Mesendoderm (in vitro differentiated cells): ENCODE results near the gene TLR3.

Experiments
- DNase-seq: peaks from one replicate; pipeline ENCODE4 v3.0.0; 2013
- H2AK5ac ChIP-seq: 2 replicates; pipeline ENCODE4 v1.6.1; 2013; ENCODE audit warnings: low read length, inconsistent platforms
- H2BK120ac ChIP-seq: 2 replicates; pipeline ENCODE4 v1.6.1; 2013; ENCODE audit warnings: low read depth, mild to moderate bottlenecking, low read length, moderate library complexity, mixed read lengths
- H2BK15ac ChIP-seq: replicated peaks from 2 replicates; pipeline ENCODE4 v1.6.1; 2013; ENCODE audit warnings: low read depth, mild to moderate bottlenecking, moderate library complexity
- H2BK5ac ChIP-seq: 2 replicates; pipeline ENCODE4 v1.6.1; 2013; ENCODE audit warnings: low read length, inconsistent platforms
- H3K18ac ChIP-seq: 2 replicates; pipeline ENCODE4 v1.6.1; 2013; ENCODE audit warnings: mild to moderate bottlenecking, low read length, mixed read lengths
- H3K23ac ChIP-seq: one replicate; pipeline ENCODE4 v1.6.1; 2013; ENCODE audit warnings: low read length
- H3K27ac ChIP-seq: 2 replicates; pipeline ENCODE4 v1.5.1; 2013; ENCODE audit warnings: low read depth, mild to moderate bottlenecking, inconsistent platforms, low read length, moderate library complexity
- H3K27me3 ChIP-seq: 2 replicates; pipeline ENCODE4 v1.6.1; 2013; ENCODE audit warnings: low read length, control low read depth, mild to moderate bottlenecking, inconsistent platforms; ENCODE audit not compliant: insufficient read depth, poor library complexity
- H3K36me3 ChIP-seq: 2 replicates; pipeline ENCODE4 v1.6.1; 2013; ENCODE audit warnings: low read length, inconsistent platforms; ENCODE audit not compliant: control insufficient read depth, insufficient read depth
- H3K4ac ChIP-seq: one replicate; pipeline ENCODE4 v1.6.1; 2013; ENCODE audit warnings: low read depth, mild to moderate bottlenecking, low read length, moderate library complexity
- H3K4me1 ChIP-seq: 2 replicates; pipeline ENCODE4 v1.6.1; 2013; ENCODE audit warnings: low read depth, low read length, inconsistent platforms; ENCODE audit not compliant: control insufficient read depth
- H3K4me2 ChIP-seq: 2 replicates; pipeline ENCODE4 v1.6.1; 2013; ENCODE audit warnings: low read length
- H3K4me3 ChIP-seq: 2 replicates; pipeline ENCODE4 v1.5.1; 2013; ENCODE audit warnings: mild to moderate bottlenecking, low read length
- H3K56ac ChIP-seq: one replicate; pipeline ENCODE4 v1.6.1; 2013; ENCODE audit warnings: low read length
- H3K79me1 ChIP-seq: 2 replicates; pipeline ENCODE4 v1.6.1; 2013; ENCODE audit warnings: low read length, inconsistent platforms
- H3K79me2 ChIP-seq: 2 replicates; pipeline ENCODE4 v1.6.1; 2013; ENCODE audit warnings: mild to moderate bottlenecking, low read length; ENCODE audit not compliant: control insufficient read depth, insufficient read depth
- H3K9ac ChIP-seq: 2 replicates; pipeline ENCODE4 v1.6.1; 2013; ENCODE audit warnings: low read length, inconsistent platforms
- H4K5ac ChIP-seq: one replicate; pipeline ENCODE4 v1.6.1; 2013; ENCODE audit warnings: low read length
- H4K8ac ChIP-seq: one replicate; pipeline ENCODE4 v1.6.1; 2013; ENCODE audit warnings: low read depth, mild to moderate bottlenecking, control low read depth, low read length, moderate library complexity
- WGBS: extraction: QIAGEN DNeasy Blood & Tissue Kit; methylation state at CpG from one replicate; pipeline ENCODE4 v1.1.7; 2013; ENCODE audit warnings: low lambda C conversion rate, missing lambda C conversion rate; ENCODE audit not compliant: insufficient coverage; ENCODE audit errors: extremely low coverage; 5-methylcytosine and 5-hydroxymethylcytosine counted together

Gene TLR3

GRCh38 chr4:186104114-186104889, 35.3 kb downstream of the TLR3 start, which contains the start of gene FAM149A:
Gene FAM149A (plus strand): TSS chr4:186104704.
- Histone ChIP-seq H3K4me3 (peak within 1 kb of the TSS; percentile 23), H2BK5ac (no peak within 1 kb of the TSS), H4K5ac (no peak within 1 kb of the TSS), H3K27me3 (no peaks in the 10 kb centered on the region), H2AK5ac (no peak within 1 kb of the TSS), H3K36me3 (no peaks in the 10 kb centered on the region), H3K27ac (no peak within 1 kb of the TSS), H3K9ac (peak within 1 kb of the TSS; percentile 30), H3K56ac (peak within 1 kb of the TSS; percentile 80), H3K4me1 (no peaks in the 10 kb centered on the region), H3K4ac (peak within 1 kb of the TSS; percentile 6), H2BK120ac (no peak within 1 kb of the TSS), H4K8ac (no peak within 1 kb of the TSS), H3K79me2 (no peaks in the 10 kb centered on the region), H3K4me2 (peak within 1 kb of the TSS; percentile 62), H3K18ac (peak within 1 kb of the TSS; percentile 43), H3K79me1 (no peaks in the 10 kb centered on the region), H2BK15ac (no peak within 1 kb of the TSS), H3K23ac (no peak within 1 kb of the TSS)
- WGBS = no CpG with 5 or more reads among the region's 57 CpGs
- peak; percentile 34 for DNase-seq

- no peak overlapping the region for H3K23ac ChIP-seq
- no peaks in the 10 kb centered on the region for H3K79me1 ChIP-seq
- H3K27ac ChIP-seq = no peak overlapping the region
- peak; percentile 40 for DNase-seq
- no peaks in the 10 kb centered on the region for H3K36me3 ChIP-seq
- no peak overlapping the region for H2AK5ac ChIP-seq
- no peak overlapping the region for H4K8ac ChIP-seq
- H3K27me3 ChIP-seq = no peaks in the 10 kb centered on the region
- H3K56ac ChIP-seq = peak overlapping the region; percentile 80
- peak overlapping the region; percentile 62 for H3K4me2 ChIP-seq
- H2BK120ac ChIP-seq = no peak overlapping the region
- H2BK5ac ChIP-seq = no peak overlapping the region
- peak overlapping the region; percentile 43 for H3K18ac ChIP-seq
- H3K9ac ChIP-seq = peak overlapping the region; percentile 23
- H3K79me2 ChIP-seq = no peaks in the 10 kb centered on the region
- WGBS = no CpG with 5 or more reads among the region's 83 CpGs
- no peak overlapping the region for H4K5ac ChIP-seq
- no peaks in the 10 kb centered on the region for H3K4me1 ChIP-seq
- peak overlapping the region; percentile 23 for H3K4me3 ChIP-seq
- H3K4ac ChIP-seq = peak overlapping the region; percentile 6
- H2BK15ac ChIP-seq = no peak overlapping the region
Measured at GRCh38 chr4:186104890-186105646, 36.1 kb downstream of the TLR3 start.

DNA sequence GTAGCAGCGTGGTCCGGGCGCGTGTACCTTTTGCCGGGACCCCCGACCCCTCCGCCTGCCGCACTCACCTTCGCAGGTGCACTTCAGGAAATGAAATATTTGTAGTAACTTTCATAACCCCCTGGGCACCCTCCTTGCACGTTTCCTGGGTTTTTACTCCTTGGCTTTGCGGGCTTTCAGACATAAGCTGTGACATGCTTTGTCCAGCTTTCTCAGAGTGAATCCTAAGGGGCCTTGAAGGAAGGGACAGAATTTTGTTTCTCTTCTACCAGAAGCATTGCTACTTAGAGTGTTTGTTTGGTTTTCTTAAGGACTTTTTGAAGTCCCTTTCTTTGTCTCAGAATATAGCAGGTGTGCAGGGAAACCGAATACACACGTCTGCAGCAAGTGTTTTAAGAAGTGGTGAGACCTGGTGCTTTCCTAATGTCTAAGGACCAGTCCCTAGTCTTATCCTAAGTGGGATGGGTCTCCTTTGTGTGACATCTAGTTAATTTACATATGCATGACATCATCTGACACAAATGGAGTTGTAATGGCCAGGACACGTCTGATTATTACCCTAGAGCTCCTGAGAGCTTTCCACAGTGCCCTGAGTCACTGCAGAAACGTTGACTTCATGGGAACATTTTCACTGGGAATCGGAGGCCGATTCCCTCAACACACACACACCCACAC, 36.8 kb downstream of the TLR3 start:
- WGBS = no CpG with 5 or more reads among the region's 17 CpGs
- no peak overlapping the region for H2BK5ac ChIP-seq
- no peak overlapping the region for H2BK15ac ChIP-seq
- H3K18ac ChIP-seq = peak overlapping the region; percentile 43
- no peaks in the 10 kb centered on the region for H3K4me1 ChIP-seq
- H3K79me2 ChIP-seq = no peaks in the 10 kb centered on the region
- H3K4me2 ChIP-seq = peak overlapping the region; percentile 62
- DNase-seq = peak; percentile 79
- H3K4me3 ChIP-seq = no peak overlapping the region
- no peak overlapping the region for H2BK120ac ChIP-seq
- H2AK5ac ChIP-seq = no peak overlapping the region
- no peak overlapping the region for H4K5ac ChIP-seq
- H3K4ac ChIP-seq = no peak overlapping the region
- H3K27me3 ChIP-seq = no peaks in the 10 kb centered on the region
- peak overlapping the region; percentile 80 for H3K56ac ChIP-seq
- H3K79me1 ChIP-seq = no peaks in the 10 kb centered on the region
- H4K8ac ChIP-seq = no peak overlapping the region
- H3K27ac ChIP-seq = no peak overlapping the region
- no peaks in the 10 kb centered on the region for H3K36me3 ChIP-seq
- H3K23ac ChIP-seq = no peak overlapping the region
- peak overlapping the region; percentile 23 for H3K9ac ChIP-seq

DNA sequence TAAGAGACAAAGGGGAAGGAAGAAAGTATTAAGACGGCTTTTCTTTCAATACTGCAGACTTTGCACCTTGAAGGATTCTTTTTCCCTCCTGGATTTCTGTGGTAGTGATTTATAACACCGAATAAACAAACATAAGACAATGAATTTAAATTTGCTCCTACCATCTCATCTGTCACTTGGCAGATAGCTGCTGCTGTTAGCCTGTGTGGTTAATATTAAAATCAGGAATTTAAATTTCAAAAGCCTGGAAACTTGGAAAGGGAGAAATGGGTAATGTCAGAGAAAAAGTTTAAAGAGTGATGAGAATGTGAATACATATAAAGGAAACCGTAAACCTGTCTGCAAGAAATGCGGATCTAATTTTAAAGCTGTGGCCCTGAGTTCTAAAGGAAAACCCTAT, 39.0 kb downstream of the TLR3 start:
- Histone ChIP-seq H4K5ac (no peak overlapping the region), H3K27ac (no peak overlapping the region), H3K9ac (no peak overlapping the region), H3K4me1 (no peaks in the 10 kb centered on the region), H3K79me1 (no peaks in the 10 kb centered on the region), H3K56ac (no peak overlapping the region), H4K8ac (no peak overlapping the region), H3K23ac (no peak overlapping the region), H3K4ac (no peak overlapping the region), H2AK5ac (no peak overlapping the region), H2BK5ac (no peak overlapping the region), H2BK15ac (no peak overlapping the region), H2BK120ac (no peak overlapping the region), H3K79me2 (no peaks in the 10 kb centered on the region), H3K4me2 (no peak overlapping the region), H3K4me3 (no peak overlapping the region), H3K18ac (no peak overlapping the region), H3K27me3 (no peaks in the 10 kb centered on the region), H3K36me3 (no peaks in the 10 kb centered on the region)
- DNase-seq = no peak
- WGBS = no CpG with 5 or more reads among the region's 4 CpGs

DNA sequence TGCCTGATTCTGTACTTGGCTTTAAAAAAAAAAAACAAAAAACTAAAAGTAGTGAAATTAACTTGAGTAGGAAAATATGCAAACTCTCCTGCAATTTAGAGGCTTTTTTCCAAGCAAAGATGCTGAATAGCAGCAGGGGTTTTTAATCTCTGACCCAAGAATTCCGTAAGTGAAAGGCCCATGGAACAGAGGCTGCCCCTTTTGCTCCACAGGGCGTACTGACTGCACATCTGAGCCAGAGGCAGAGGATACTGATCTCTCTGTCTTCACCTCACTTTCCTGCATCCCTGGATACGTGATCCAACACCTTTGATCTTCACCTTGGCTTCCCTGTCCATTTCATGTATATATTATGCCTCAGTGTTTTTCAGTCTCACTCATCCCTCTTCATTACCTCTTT, 39.4 kb downstream of the TLR3 start:
- Histone ChIP-seq H3K23ac (no peak overlapping the region), H2BK15ac (no peak overlapping the region), H3K27ac (no peak overlapping the region), H3K4me2 (no peak overlapping the region), H3K27me3 (no peaks in the 10 kb centered on the region), H3K36me3 (no peaks in the 10 kb centered on the region), H3K9ac (no peak overlapping the region), H3K4ac (no peak overlapping the region), H4K5ac (no peak overlapping the region), H3K79me1 (no peaks in the 10 kb centered on the region), H3K18ac (no peak overlapping the region), H4K8ac (no peak overlapping the region), H2AK5ac (no peak overlapping the region), H3K56ac (no peak overlapping the region), H2BK5ac (no peak overlapping the region), H3K4me1 (no peaks in the 10 kb centered on the region), H2BK120ac (no peak overlapping the region), H3K4me3 (no peak overlapping the region), H3K79me2 (no peaks in the 10 kb centered on the region)
- WGBS = no CpG with 5 or more reads among the region's 3 CpGs
- no peak for DNase-seq
